ENCODE data around the gene DENND1A.

DENND1A gene

DNA sequence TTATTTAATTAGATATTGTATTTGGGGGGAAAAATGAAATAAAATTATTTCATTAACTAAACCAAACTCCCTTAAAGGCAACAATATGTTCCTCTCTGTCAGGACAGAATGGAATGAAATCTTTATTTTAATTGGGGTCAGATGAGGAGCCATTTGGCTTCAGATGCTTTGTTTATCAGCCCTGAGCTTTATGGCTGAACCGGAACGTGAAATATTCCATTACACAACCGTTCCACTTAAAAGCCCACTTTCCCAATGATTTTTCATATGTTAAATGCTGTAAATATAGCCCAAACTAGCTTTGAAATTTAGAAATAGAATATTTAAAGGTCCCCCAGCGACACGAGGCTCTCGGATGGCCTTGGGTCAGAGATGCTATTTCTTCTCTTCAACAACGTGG lies 424.4 kb downstream of the DENND1A start:
- H3K4me3 ChIP-seq = no peak overlapping the region
- TF ChIP-seq, protein P1, sequence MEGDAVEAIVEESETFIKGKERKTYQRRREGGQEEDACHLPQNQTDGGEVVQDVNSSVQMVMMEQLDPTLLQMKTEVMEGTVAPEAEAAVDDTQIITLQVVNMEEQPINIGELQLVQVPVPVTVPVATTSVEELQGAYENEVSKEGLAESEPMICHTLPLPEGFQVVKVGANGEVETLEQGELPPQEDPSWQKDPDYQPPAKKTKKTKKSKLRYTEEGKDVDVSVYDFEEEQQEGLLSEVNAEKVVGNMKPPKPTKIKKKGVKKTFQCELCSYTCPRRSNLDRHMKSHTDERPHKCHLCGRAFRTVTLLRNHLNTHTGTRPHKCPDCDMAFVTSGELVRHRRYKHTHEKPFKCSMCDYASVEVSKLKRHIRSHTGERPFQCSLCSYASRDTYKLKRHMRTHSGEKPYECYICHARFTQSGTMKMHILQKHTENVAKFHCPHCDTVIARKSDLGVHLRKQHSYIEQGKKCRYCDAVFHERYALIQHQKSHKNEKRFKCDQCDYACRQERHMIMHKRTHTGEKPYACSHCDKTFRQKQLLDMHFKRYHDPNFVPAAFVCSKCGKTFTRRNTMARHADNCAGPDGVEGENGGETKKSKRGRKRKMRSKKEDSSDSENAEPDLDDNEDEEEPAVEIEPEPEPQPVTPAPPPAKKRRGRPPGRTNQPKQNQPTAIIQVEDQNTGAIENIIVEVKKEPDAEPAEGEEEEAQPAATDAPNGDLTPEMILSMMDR (IDR thresholded peaks at IDR 0.05) = no peak
- DNase-seq (ENCODE audit: low spot score) = no peak
- H3K27ac ChIP-seq = no peak overlapping the region

DNA sequence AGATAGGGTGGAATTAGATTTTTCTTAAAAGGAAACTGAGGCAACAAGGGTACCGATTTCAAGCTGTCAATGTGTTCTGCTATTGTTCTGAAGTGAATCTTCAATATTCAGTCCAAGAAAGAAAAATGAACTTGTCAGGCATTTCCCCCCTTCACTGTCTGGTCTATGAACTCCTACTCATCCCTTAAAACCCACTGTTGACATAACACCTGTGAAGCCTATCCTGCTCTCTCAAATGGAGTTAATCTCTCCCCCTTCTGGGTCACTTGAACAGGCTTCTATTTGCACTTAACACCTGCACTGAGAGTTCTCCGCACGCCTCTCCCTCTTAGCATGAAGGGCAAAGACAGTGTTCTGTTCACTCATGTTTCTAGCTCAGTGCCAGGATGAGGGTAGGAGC lies 429.6 kb downstream of the DENND1A start:
- DNase-seq (ENCODE audit: low spot score) = no peak
- TF ChIP-seq, protein P1 (IDR thresholded peaks at IDR 0.05) = no peak
- no peak overlapping the region for H3K27ac ChIP-seq
- H3K4me3 ChIP-seq = no peak overlapping the region

DNA sequence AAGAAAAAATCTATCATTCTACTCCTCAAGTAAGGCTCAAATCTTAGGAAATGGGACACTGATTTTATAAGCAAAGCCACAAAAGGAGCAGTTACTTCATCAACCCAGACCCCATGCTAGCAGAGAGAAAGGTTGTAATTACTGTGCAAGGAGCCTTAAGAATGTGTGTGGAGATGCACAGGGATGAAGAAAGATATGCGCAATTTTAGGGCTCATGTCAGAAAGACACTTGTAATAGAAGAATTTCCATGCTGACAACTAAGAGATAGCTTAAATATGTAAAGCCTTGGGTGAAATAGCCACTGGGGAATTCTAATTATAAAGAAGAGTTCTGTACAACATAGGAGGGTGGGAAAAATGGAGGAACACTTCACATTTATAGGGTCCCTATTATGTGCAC lies 432.1 kb downstream of the DENND1A start:
- Histone ChIP-seq H3K27ac (no peak overlapping the region), H3K4me3 (no peak overlapping the region)
- TF ChIP-seq, protein P1 (IDR thresholded peaks at IDR 0.05) = no peak
- DNase-seq (ENCODE audit: low spot score) = no peak

GRCh38 chr9:123495731-123496130 lies 434.2 kb downstream of the DENND1A start:
- Histone ChIP-seq H3K27ac (no peak overlapping the region), H3K4me3 (no peak overlapping the region)
- DNase-seq (ENCODE audit: low spot score) = no peak
- TF ChIP-seq, protein P1 (IDR thresholded peaks at IDR 0.05) = no peak

GRCh38 chr9:123493627-123494026 lies 436.3 kb downstream of the DENND1A start:
- DNase-seq (ENCODE audit: low spot score) = no peak
- TF ChIP-seq, protein P1 (IDR thresholded peaks at IDR 0.05) = no peak
- Histone ChIP-seq H3K4me3 (no peak overlapping the region), H3K27ac (no peak overlapping the region)

- Histone ChIP-seq H3K4me3 (no peak overlapping the region), H3K27ac (no peak overlapping the region)
- TF ChIP-seq, protein P1 (IDR thresholded peaks at IDR 0.05) = no peak
- no peak for DNase-seq (ENCODE audit: low spot score)
Measured at GRCh38 chr9:123490688-123491087, 439.2 kb downstream of the DENND1A start.

GRCh38 chr9:123488722-123489321 lies 441.1 kb downstream of the DENND1A start:
- no peak for DNase-seq (ENCODE audit: low spot score)
- Histone ChIP-seq H3K4me3 (no peak overlapping the region), H3K27ac (no peak overlapping the region)
- TF ChIP-seq, protein P1 (IDR thresholded peaks at IDR 0.05) = no peak

Data from coronary artery (tissue), 2 donors.